NT2/D1 (cell line): ENCODE results near the gene GCNT1.

Experiments used
- DNase-seq: peaks from one replicate; pipeline ENCODE4 v3.0.0-alpha.2; 2011; ENCODE audit warnings: low read depth, low spot score
- H3K27me3 ChIP-seq: 2 replicates; pipeline ENCODE4 v1.6.0; 2011; ENCODE audit warnings: mild to moderate bottlenecking; ENCODE audit not compliant: insufficient read length, insufficient read depth
- H3K36me3 ChIP-seq: 2 replicates; pipeline ENCODE4 v1.6.1; 2011; ENCODE audit warnings: mild to moderate bottlenecking, low read length, mixed read lengths; ENCODE audit not compliant: insufficient read depth, insufficient read length
- H3K4me1 ChIP-seq: 2 replicates; pipeline ENCODE4 v1.5.1; 2011; ENCODE audit not compliant: insufficient read depth, insufficient read length
- H3K4me3 ChIP-seq: 2 replicates; pipeline ENCODE4 v1.5.1; 2011; ENCODE audit warnings: low read depth; ENCODE audit not compliant: insufficient read length
- H3K9ac ChIP-seq: 2 replicates; pipeline ENCODE4 v1.6.0; 2011; ENCODE audit warnings: low read depth; ENCODE audit not compliant: insufficient read length
- H3K9me3 ChIP-seq: 2 replicates; pipeline ENCODE4 v1.5.1; 2011; ENCODE audit warnings: mild to moderate bottlenecking, low read length; ENCODE audit not compliant: insufficient read depth
- SUZ12 ChIP-seq: IDR thresholded peaks from 2 replicates; pipeline ENCODE4 v1.6.1; 2011; ENCODE audit not compliant: insufficient read length, insufficient read depth; ENCODE audit errors: extremely low read depth
- YY1 ChIP-seq: IDR thresholded peaks from 2 replicates; pipeline ENCODE4 v1.6.1; 2011; ENCODE audit not compliant: insufficient read length, insufficient read depth
- ZNF274 ChIP-seq: IDR thresholded peaks from 2 replicates; pipeline ENCODE4 v1.6.1; 2011; ENCODE audit warnings: mild to moderate bottlenecking, low read depth, low read length

GCNT1 gene

DNA sequence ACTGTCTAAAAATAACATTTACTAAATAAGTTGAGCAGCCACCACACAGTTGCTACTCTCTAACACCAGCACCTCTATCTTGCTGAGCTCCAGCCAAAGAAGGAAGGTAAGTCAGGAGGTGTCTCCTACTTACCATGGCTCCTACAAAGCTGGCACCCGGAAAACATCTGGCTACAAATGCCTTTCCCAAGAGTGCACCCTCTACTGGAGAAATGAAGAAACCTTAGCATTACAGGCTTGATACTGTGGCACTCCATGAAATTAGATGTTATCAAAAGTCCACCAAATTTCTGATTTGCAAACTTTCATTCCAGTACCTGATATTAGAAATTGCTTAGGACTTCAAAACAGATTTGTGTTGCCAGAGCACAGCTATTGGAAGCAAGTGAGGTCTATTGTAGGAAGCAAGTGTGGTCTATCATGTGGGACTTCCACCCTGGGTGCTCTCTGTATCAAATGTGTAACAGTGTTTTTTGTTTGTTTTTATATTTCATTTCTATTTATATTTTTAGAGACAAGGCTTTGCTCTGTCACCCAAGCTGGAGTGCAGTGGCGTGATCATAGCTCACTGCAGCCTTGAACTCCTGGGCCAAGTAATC is 39.1 kb upstream of the GCNT1 start:
- Histone ChIP-seq H3K4me1 (no peaks in the 10 kb centered on the region), H3K4me3 (no peak overlapping the region), H3K9me3 (peaks cover 9% of the 10 kb centered on the region; the same call in 1 of the 2 replicates), H3K36me3 (no peaks in the 10 kb centered on the region), H3K27me3 (no peaks in the 10 kb centered on the region), H3K9ac (no peak overlapping the region)
- no peak for DNase-seq
- no peak for TF ChIP-seq ZNF274
- no peak for TF ChIP-seq YY1
- TF ChIP-seq SUZ12: no peak

DNA sequence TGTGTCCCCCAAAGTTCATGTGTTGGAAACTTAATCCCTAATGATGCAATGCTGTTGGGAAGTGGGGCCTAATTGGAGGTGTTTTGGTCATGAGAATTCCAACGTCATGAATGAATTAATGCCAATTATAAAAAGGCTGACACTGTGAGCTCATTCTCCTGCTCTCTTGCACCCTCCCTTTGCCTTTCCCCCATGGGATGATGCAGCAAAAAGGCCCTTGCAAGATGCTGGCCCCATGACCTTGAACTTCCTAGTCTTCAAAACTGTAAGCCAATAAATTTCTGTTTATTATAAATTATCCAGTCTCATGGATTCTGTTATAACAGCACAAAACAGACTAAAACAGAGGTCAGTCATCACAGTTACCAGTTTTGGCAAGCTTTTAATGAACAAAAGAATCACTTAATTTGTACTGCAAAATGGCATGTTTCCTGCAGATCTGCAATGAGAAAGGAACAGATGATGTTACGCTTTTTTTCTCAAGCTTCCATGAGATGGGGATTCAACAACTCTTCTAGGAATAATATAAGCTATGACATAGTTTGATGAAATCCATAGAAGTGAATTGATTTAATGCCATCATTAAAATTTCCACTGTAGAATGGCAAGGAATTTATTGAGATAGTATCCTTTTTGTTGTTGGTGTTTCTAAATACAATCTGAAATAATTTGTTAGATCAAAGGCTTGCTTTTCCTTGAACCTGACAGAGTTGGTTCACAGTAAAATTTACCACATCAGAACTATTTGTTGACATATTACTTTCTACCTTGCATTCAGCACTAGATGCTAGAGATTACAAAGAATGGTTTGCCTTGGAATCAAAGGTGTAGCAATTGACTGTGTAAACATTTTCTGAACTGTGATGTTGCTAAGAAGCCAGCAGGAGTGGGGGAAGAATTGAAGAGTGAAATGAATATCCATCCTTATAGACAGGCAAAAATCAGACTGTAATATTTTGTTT is 35.5 kb upstream of the GCNT1 start:
- Histone ChIP-seq H3K4me3 (no peak overlapping the region), H3K36me3 (no peaks in the 10 kb centered on the region), H3K27me3 (no peaks in the 10 kb centered on the region), H3K9ac (no peak overlapping the region), H3K9me3 (peaks cover 6% of the 10 kb centered on the region; the same call in 1 of the 2 replicates), H3K4me1 (no peaks in the 10 kb centered on the region)
- TF ChIP-seq SUZ12 (no peak), YY1 (no peak), ZNF274 (no peak)
- no peak for DNase-seq

DNA sequence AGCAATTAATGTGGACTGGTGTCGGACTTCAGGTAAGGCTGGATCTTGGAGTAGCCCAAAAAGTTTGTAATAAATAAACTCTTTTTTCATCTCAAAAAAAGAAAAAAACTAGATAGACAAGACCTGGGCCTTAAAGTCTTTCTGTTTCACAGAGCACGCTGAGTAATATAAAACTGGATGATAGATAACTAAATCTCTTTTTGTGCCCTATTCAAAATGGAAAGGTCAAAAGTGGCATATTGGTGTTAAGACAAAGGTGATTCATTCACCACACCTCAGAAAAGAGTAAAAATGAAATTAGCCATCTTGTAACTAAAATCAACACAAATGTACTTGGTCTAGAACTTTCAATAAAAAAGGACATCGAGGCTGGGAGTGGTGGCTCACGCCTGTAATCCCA is 34.5 kb upstream of the GCNT1 start:
- TF ChIP-seq SUZ12 (no peak), ZNF274 (no peak), YY1 (no peak)
- H3K36me3 ChIP-seq: no peaks in the 10 kb centered on the region
- H3K4me3 ChIP-seq: no peak overlapping the region
- no peak for DNase-seq
- H3K9me3 ChIP-seq: no peaks in the 10 kb centered on the region
- H3K27me3 ChIP-seq: no peaks in the 10 kb centered on the region
- H3K4me1 ChIP-seq: no peaks in the 10 kb centered on the region
- no peak overlapping the region for H3K9ac ChIP-seq

DNA sequence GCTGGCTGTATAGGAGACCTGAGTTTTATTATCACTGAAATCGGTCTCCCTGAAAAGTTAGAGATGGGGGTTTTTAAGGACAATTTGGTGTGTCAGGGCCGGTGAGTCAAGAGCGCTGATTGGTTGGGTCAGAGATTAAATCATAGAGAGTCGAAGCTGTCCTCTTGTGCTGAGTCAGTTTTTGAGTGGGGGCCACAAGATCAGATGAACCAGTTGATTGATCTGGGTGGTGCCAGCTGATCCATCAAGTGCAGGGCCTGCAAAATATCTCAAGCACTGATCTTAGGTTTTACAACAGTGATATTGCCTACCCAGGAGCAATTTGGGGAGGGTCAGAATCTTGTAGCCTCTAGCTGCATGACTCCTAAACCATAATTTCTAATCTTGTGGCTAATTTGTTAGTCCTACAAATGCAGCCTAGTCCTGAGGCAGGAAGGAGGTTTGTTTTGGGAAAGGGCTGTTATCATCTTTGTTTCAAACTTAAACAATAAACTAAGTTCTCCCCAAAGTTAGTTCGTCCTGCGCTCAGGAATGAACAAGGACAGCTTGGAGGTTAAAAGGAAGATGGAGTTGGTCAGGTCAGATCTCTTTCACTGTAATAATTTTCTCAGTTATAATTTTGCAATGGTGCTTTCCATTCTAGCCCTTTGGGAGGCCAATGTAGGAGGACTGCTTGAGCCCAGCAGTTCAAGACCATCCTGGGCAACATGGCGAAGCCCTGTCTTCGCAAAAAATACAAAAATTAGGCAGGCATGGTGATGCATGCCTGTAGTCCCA is 33.1 kb upstream of the GCNT1 start:
- no peak overlapping the region for H3K4me3 ChIP-seq
- H3K36me3 ChIP-seq: no peaks in the 10 kb centered on the region

DNA sequence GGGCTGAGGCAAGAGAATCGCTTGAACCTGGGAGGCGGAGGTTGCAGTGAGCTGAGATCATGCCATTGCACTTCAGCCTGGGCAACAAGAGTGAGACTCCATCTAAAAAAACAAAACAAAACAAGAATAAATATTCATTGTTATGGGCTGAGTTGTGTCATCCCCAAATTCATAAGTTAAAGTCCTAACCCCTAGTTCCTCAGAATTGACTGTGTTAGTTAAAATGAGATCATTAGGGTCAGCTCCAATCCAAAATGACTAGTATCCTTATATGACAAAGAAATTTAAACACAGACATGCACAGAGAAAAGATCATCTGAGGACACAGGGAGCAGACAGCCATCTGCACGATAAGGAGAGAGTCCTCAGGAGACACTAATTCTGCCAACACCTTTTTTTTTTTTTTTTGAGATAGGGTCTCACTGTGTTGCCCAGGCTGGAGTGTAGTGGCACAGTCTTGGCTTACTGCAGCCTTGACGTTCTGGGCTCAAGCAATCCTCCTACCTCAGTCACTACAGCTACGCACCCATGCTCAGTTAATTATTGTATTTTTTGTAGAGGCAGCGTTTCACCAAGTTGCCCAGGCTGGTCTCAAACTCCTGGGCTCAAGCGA is 32.1 kb upstream of the GCNT1 start:
- H3K4me1 ChIP-seq: no peaks in the 10 kb centered on the region
- no peaks in the 10 kb centered on the region for H3K9me3 ChIP-seq
- no peak for TF ChIP-seq SUZ12
- TF ChIP-seq ZNF274: no peak
- no peak for TF ChIP-seq YY1
- no peak for DNase-seq
- H3K27me3 ChIP-seq: no peaks in the 10 kb centered on the region
- H3K9ac ChIP-seq: no peak overlapping the region
- no peak overlapping the region for H3K4me3 ChIP-seq
- H3K36me3 ChIP-seq: no peaks in the 10 kb centered on the region

More for the DNA sequence above, 33.1 kb upstream of the GCNT1 start:
- no peak for DNase-seq
- Histone ChIP-seq H3K9ac (no peak overlapping the region), H3K4me1 (no peaks in the 10 kb centered on the region), H3K27me3 (no peaks in the 10 kb centered on the region), H3K9me3 (no peaks in the 10 kb centered on the region)
- TF ChIP-seq ZNF274 (no peak), YY1 (no peak), SUZ12 (no peak)

DNA sequence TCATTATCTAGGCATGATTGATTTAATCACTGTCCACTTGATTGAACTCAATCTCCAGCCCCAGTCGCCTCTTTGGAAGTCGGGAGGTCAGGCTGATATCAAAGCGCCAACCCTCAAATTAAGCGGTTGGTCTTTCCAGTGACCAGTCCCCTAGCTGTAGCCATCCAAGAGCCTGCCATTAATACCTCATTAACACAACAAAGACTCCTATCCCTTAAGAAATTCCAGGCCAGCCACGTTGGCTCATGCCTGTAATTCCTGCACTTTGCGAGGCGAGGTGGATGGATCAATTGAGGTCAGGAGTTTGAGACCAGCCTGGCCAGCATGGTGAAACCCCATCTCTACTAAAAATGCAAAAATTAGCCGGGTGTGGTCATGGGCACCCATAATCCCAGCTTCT is 27.4 kb upstream of the GCNT1 start:
- no peak overlapping the region for H3K4me3 ChIP-seq
- peak; percentile 66 for DNase-seq

More for the DNA sequence above, 27.4 kb upstream of the GCNT1 start:
- no peak overlapping the region for H3K9ac ChIP-seq
- no peaks in the 10 kb centered on the region for H3K27me3 ChIP-seq
- peaks cover 19% of the 10 kb centered on the region; the same call in 1 of the 2 replicates for H3K9me3 ChIP-seq
- H3K4me1 ChIP-seq: peaks cover 4% of the 10 kb centered on the region
- TF ChIP-seq SUZ12 (no peak), ZNF274 (no peak), YY1 (no peak)
- H3K36me3 ChIP-seq: no peaks in the 10 kb centered on the region
